DOHH2 (cell line): ENCODE results near the gene PNO1.

Experiments used
- H3F3A ChIP-seq: fragments of 200-600 bp; sonication (generic), shearing (Covaris generic); 2 replicates; pipeline ENCODE4 v1.6.0; 2016; ENCODE audit warnings: antibody characterized with exemption, mild to moderate bottlenecking; ENCODE audit not compliant: control insufficient read depth, insufficient read depth
- H3K27ac ChIP-seq: fragments of 200-600 bp; sonication (generic); 2 replicates; pipeline ENCODE4 v1.5.1; 2014; ENCODE audit warnings: low read depth, mild to moderate bottlenecking, low read length, moderate library complexity
- H3K27me3 ChIP-seq: fragments of 200-600 bp; sonication (generic); 2 replicates; pipeline ENCODE4 v1.6.1; 2014; ENCODE audit warnings: mild to moderate bottlenecking, low read length, mixed read lengths; ENCODE audit not compliant: control insufficient read depth
- H3K36me3 ChIP-seq: fragments of 200-600 bp; sonication (generic); 2 replicates; pipeline ENCODE4 v1.6.1; 2014; ENCODE audit warnings: mild to moderate bottlenecking, low read length, moderate library complexity, mixed read lengths; ENCODE audit not compliant: control insufficient read depth
- H3K4me1 ChIP-seq: fragments of 200-600 bp; sonication (generic); 2 replicates; pipeline ENCODE4 v1.6.1; 2014; ENCODE audit warnings: mild to moderate bottlenecking, low read length, mixed read lengths; ENCODE audit not compliant: control insufficient read depth
- H3K4me2 ChIP-seq: fragments of 200-600 bp; sonication (generic); 2 replicates; pipeline ENCODE4 v1.6.0; 2014; ENCODE audit warnings: mild to moderate bottlenecking, low read length, moderate library complexity
- H3K4me3 ChIP-seq: fragments of 200-600 bp; sonication (generic); 2 replicates; pipeline ENCODE4 v1.5.1; 2014; ENCODE audit warnings: mild to moderate bottlenecking, low read length, mixed read lengths
- H3K79me2 ChIP-seq: fragments of 200-600 bp; sonication (generic); 2 replicates; pipeline ENCODE4 v1.6.1; 2014; ENCODE audit warnings: mild to moderate bottlenecking, low read length, mixed read lengths; ENCODE audit not compliant: control insufficient read depth
- H3K9me2 ChIP-seq: fragments of 200-600 bp; sonication (generic); replicated peaks from 2 replicates; pipeline ENCODE4 v1.6.1; 2014; ENCODE audit warnings: mild to moderate bottlenecking, low read length, mixed read lengths; ENCODE audit not compliant: control insufficient read depth
- H3K9me3 ChIP-seq: fragments of 200-600 bp; sonication (generic); 2 replicates; pipeline ENCODE4 v1.6.1; 2014; ENCODE audit warnings: antibody characterized with exemption, low read length, mixed read lengths; ENCODE audit not compliant: control insufficient read depth, insufficient read depth
- H4K20me1 ChIP-seq: fragments of 200-600 bp; sonication (generic); 2 replicates; pipeline ENCODE4 v1.6.0; 2014; ENCODE audit warnings: low read depth, mild to moderate bottlenecking, antibody characterized with exemption, low read length, moderate library complexity; ENCODE audit not compliant: control insufficient read depth, insufficient read depth
- EZH2phosphoT487 ChIP-seq: fragments of 200-600 bp; sonication (generic); IDR thresholded peaks from 2 replicates; pipeline ENCODE4 v1.6.1; 2017; ENCODE audit warnings: borderline replicate concordance, mild to moderate bottlenecking, antibody characterized with exemption, low read length, moderate library complexity, mixed read lengths
- TF ChIP-seq, protein P1 (sequence below): fragments of 200-600 bp; sonication (generic); IDR thresholded peaks from one replicate; pipeline ENCODE4 v1.5.1; 2014; ENCODE audit warnings: antibody characterized with exemption, mild to moderate bottlenecking, low read depth, low read length; ENCODE audit not compliant: poor library complexity, severe bottlenecking

PNO1 gene

DNA sequence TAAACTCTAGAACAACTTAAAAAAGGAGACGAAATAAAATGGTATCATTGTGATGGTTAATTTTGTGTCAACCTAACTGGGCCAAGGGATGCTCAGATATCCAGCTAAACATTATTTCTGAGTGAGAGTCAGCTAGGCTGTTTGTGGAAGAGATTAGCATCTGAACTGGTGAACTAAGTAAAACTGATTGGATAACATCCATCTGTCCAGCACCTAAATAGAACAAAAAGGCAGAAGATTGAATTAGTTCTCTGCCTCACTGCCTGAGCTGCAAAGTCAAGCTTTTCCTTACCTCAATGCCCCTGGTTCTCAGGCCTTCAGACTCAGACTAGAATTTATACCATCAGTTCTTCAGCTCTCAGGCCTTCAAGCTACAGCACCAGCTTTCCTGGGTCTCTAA is 64.6 kb downstream of the PNO1 start:
- Histone ChIP-seq H3F3A (no peaks in the 10 kb centered on the region; the same call in 1 of the 2 replicates), H3K9me2 (no peaks in the 10 kb centered on the region), H3K9me3 (no peaks in the 10 kb centered on the region; the same call in 1 of the 2 replicates), H3K4me3 (no peak overlapping the region), H3K27ac (no peak overlapping the region), H3K4me1 (peaks cover 20% of the 10 kb centered on the region), H3K27me3 (no peaks in the 10 kb centered on the region), H3K4me2 (no peak overlapping the region), H3K36me3 (peaks cover 61% of the 10 kb centered on the region), H4K20me1 (peaks cover 24% of the 10 kb centered on the region), H3K79me2 (peaks cover 100% of the 10 kb centered on the region)
- TF ChIP-seq, protein P1, sequence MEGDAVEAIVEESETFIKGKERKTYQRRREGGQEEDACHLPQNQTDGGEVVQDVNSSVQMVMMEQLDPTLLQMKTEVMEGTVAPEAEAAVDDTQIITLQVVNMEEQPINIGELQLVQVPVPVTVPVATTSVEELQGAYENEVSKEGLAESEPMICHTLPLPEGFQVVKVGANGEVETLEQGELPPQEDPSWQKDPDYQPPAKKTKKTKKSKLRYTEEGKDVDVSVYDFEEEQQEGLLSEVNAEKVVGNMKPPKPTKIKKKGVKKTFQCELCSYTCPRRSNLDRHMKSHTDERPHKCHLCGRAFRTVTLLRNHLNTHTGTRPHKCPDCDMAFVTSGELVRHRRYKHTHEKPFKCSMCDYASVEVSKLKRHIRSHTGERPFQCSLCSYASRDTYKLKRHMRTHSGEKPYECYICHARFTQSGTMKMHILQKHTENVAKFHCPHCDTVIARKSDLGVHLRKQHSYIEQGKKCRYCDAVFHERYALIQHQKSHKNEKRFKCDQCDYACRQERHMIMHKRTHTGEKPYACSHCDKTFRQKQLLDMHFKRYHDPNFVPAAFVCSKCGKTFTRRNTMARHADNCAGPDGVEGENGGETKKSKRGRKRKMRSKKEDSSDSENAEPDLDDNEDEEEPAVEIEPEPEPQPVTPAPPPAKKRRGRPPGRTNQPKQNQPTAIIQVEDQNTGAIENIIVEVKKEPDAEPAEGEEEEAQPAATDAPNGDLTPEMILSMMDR: no peak
- TF ChIP-seq EZH2phosphoT487: no peak

DNA sequence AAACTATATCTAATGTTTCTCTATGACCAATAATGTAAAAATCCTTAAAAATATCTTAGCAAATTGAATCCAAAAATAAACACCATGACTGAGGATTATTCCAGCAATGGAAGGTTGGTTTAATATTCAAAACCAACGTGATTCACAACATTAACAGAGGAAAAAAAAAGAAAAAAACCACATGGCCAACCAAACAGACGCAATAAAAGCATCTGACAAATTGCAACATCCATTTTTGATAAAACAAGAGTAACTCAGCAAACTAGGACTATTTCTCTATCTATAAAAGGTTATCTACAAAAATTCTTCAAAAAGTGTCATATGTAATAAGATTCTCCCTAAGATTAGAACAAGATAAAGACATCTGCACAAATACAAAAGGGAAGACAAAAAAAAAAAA is 65.7 kb downstream of the PNO1 start:
- Histone ChIP-seq H3K4me1 (peaks cover 20% of the 10 kb centered on the region), H3K4me2 (no peak overlapping the region), H3K27ac (no peak overlapping the region), H3K4me3 (no peak overlapping the region), H3K79me2 (peaks cover 100% of the 10 kb centered on the region), H3F3A (no peaks in the 10 kb centered on the region; the same call in 1 of the 2 replicates), H4K20me1 (peaks cover 24% of the 10 kb centered on the region), H3K27me3 (no peaks in the 10 kb centered on the region), H3K36me3 (peaks cover 61% of the 10 kb centered on the region), H3K9me2 (no peaks in the 10 kb centered on the region), H3K9me3 (no peaks in the 10 kb centered on the region; the same call in 1 of the 2 replicates)
- TF ChIP-seq, protein P1: no peak
- no peak for TF ChIP-seq EZH2phosphoT487

DNA sequence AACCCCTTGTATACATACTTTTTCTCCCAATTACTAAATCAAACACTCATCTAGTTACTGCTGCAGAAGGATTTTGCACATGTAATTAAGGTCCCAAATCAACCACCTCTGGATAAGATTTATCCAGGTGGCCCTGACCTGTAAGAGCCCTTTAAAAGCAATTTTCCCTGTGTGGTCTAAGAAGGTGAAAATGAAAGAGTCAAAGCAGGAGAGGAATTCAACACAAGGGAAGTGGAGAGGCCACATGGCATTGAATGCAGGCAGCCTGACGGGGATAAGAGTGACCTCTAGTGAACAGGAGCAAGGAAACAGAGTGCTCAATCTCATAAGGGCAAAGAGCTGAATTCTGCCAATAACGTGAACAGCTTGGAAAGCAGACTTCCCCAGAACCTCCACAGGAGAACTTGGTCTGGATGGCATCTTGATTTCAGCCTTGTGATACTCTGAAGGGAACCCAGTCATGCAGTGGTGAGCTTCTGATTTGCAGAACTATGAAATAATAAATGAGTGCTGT is 67.5 kb downstream of the PNO1 start:
- H3K27ac ChIP-seq: no peak overlapping the region
- H4K20me1 ChIP-seq: peaks cover 31% of the 10 kb centered on the region
- no peak for TF ChIP-seq EZH2phosphoT487
- TF ChIP-seq, protein P1: peak; percentile 31
- peaks cover 2% of the 10 kb centered on the region; the same call in 1 of the 2 replicates for H3F3A ChIP-seq
- H3K9me3 ChIP-seq: no peaks in the 10 kb centered on the region; the same call in 1 of the 2 replicates
- no peaks in the 10 kb centered on the region for H3K9me2 ChIP-seq
- peaks cover 100% of the 10 kb centered on the region for H3K79me2 ChIP-seq
- no peaks in the 10 kb centered on the region for H3K27me3 ChIP-seq
- no peak overlapping the region for H3K4me2 ChIP-seq
- H3K36me3 ChIP-seq: peaks cover 58% of the 10 kb centered on the region
- H3K4me3 ChIP-seq: no peak overlapping the region
- peaks cover 12% of the 10 kb centered on the region for H3K4me1 ChIP-seq
